Astrocyte (in vitro differentiated cells and primary cell): ENCODE measurements around the gene PLXDC2. TPM values are rescaled to one million over a fixed set of nuclear protein-coding genes. Genes with fewer than 3 reads are reported as not detected.

Experiments
- DNase-seq: peaks from one replicate; pipeline ENCODE4 v3.0.0-alpha.2; 2010; ENCODE audit warnings: low read depth
- FAIRE-seq: peaks from 2 replicates; lab custom pipeline; 2011; peaks lifted over from hg19 to GRCh38; lab: Jason Lieb, UNC
- H2AFZ ChIP-seq: 2 replicates; pipeline ENCODE4 v1.6.0; 2012; ENCODE audit warnings: low read depth, low read length, inconsistent platforms
- H3K27ac ChIP-seq: 2 replicates; pipeline ENCODE4 v1.5.1; 2011; ENCODE audit warnings: low read depth, low read length, inconsistent platforms
- H3K27me3 ChIP-seq: 2 replicates; pipeline ENCODE4 v1.6.0; 2011; ENCODE audit warnings: low read length, inconsistent platforms; ENCODE audit not compliant: insufficient read depth
- H3K36me3 ChIP-seq: 2 replicates; pipeline ENCODE4 v1.5.1; 2011; ENCODE audit warnings: low read length, inconsistent platforms; ENCODE audit not compliant: insufficient read depth
- H3K4me1 ChIP-seq: 2 replicates; pipeline ENCODE4 v1.5.1; 2011; ENCODE audit warnings: low read length, inconsistent platforms; ENCODE audit not compliant: insufficient read depth
- H3K4me2 ChIP-seq: 2 replicates; pipeline ENCODE4 v1.6.0; 2012; ENCODE audit warnings: low read length, inconsistent platforms
- H3K4me3 ChIP-seq: 2 replicates; pipeline ENCODE4 v1.5.1; 2011; ENCODE audit warnings: low read depth, mild to moderate bottlenecking, low read length, inconsistent platforms; ENCODE audit not compliant: insufficient read depth
- H3K79me2 ChIP-seq: 2 replicates; pipeline ENCODE4 v1.6.0; 2012; ENCODE audit warnings: mild to moderate bottlenecking, low read length, inconsistent platforms; ENCODE audit not compliant: insufficient read depth
- H3K9ac ChIP-seq: 2 replicates; pipeline ENCODE4 v1.6.0; 2012; ENCODE audit warnings: mild to moderate bottlenecking, low read length, inconsistent platforms
- H3K9me3 ChIP-seq: 2 replicates; pipeline ENCODE4 v1.5.1; 2012; ENCODE audit warnings: low read depth, mild to moderate bottlenecking, low read length, inconsistent platforms; ENCODE audit not compliant: insufficient read depth
- H4K20me1 ChIP-seq: 2 replicates; pipeline ENCODE4 v1.6.0; 2012; ENCODE audit warnings: low read length, inconsistent platforms; ENCODE audit not compliant: insufficient read depth
- H3K27ac Mint-ChIP-seq: one replicate; pipeline ENCODE4 v1.8.0; 2021; ENCODE audit warnings: mild to moderate bottlenecking, mixed read lengths; ENCODE audit not compliant: unreplicated experiment
- H3K27me3 Mint-ChIP-seq: one replicate; pipeline ENCODE4 v1.8.0; 2021; ENCODE audit warnings: low read depth, mixed read lengths; ENCODE audit not compliant: unreplicated experiment
- H3K36me3 Mint-ChIP-seq: one replicate; pipeline ENCODE4 v1.8.0; 2021; ENCODE audit warnings: low read depth, mixed read lengths; ENCODE audit not compliant: unreplicated experiment
- H3K4me1 Mint-ChIP-seq: one replicate; pipeline ENCODE4 v1.8.0; 2021; ENCODE audit warnings: low read depth, mixed read lengths; ENCODE audit not compliant: unreplicated experiment
- H3K4me3 Mint-ChIP-seq: one replicate; pipeline ENCODE4 v1.8.0; 2021; ENCODE audit warnings: mild to moderate bottlenecking, moderate library complexity, mixed read lengths; ENCODE audit not compliant: unreplicated experiment
- H3K9me3 Mint-ChIP-seq: one replicate; pipeline ENCODE4 v1.8.0; 2021; ENCODE audit warnings: mild to moderate bottlenecking, mixed read lengths; ENCODE audit not compliant: unreplicated experiment
- EZH2 ChIP-seq: IDR thresholded peaks from 2 replicates; pipeline ENCODE4 v1.6.1; 2012; ENCODE audit warnings: mild to moderate bottlenecking, low read length, inconsistent platforms; ENCODE audit not compliant: insufficient read depth
- total RNA-seq: library from RNA; stranded (reverse); gene quantifications from 2 replicates; pipeline ENCODE4 v1.2.1, GENCODE V29; 2021
- TF ChIP-seq, protein P1 (sequence below): IDR thresholded peaks from 2 replicates; pipeline ENCODE4 v1.5.1; 2011; ENCODE audit warnings: low read depth, mild to moderate bottlenecking, inconsistent platforms, low read length, moderate library complexity; ENCODE audit not compliant: insufficient read depth

The PLXDC2 gene
- total RNA-seq, 1 donor from 2014 or later = 36.1 TPM

DNA sequence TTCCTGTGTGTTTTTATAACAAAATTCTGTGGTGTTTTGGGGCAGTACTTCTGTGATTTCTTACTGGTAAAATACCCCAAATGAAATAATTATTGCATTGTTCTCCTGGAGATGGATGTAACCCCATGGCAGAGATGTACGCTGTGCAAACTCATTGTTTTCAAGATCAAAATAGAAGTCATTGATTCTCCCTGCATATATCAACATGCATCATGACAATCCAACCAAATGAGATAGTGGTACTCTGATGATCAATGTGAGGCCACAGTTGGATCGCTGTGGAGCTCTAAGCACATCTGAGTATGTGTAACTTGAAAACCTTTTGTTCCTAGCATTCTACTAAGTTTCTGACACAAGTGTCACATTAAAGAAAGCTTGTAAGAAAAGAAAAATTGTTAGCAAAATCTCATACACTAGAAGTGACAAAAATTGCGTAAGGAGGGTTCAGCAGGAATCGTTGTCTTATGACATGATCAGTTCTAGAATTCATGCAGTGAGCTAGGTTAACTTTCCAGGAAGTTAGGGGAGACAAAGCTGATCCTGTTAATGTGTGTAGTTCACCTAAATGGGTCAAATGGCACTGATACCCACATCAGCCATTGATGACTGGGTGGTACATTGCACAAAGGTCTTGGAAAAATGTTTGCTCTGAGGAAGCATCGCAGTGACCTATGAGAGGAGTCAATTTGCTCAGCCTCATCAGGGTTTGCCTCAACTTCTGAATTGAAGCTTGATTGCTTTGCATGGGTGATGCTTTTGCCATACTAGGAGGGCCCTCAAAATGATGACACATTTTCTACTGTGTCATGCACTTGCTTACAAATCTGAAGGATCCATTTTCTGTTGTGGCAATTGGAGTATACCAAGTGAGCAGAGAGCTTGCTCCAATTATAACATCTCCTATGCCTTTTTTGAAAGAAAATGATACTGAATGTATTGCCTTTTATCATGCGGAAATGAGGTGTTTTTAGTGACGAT lies 145.1 kb downstream of the PLXDC2 start:
- no peaks in the 10 kb centered on the region for H3K4me1 ChIP-seq
- no peaks in the 10 kb centered on the region for H3K27me3 ChIP-seq
- no peak overlapping the region for H3K9ac ChIP-seq
- H2AFZ ChIP-seq = no peak overlapping the region
- H3K27ac ChIP-seq = no peak overlapping the region
- DNase-seq (no peak), FAIRE-seq (no peak)
- Mint-ChIP-seq H3K27me3 (no peaks in the 10 kb centered on the region), H3K4me3 (no peak overlapping the region), H3K36me3 (no peaks in the 10 kb centered on the region), H3K4me1 (peaks cover 3% of the 10 kb centered on the region), H3K9me3 (no peaks in the 10 kb centered on the region), H3K27ac (no peak overlapping the region)
- H3K4me2 ChIP-seq = no peak overlapping the region
- no peaks in the 10 kb centered on the region for H4K20me1 ChIP-seq
- TF ChIP-seq, protein P1, sequence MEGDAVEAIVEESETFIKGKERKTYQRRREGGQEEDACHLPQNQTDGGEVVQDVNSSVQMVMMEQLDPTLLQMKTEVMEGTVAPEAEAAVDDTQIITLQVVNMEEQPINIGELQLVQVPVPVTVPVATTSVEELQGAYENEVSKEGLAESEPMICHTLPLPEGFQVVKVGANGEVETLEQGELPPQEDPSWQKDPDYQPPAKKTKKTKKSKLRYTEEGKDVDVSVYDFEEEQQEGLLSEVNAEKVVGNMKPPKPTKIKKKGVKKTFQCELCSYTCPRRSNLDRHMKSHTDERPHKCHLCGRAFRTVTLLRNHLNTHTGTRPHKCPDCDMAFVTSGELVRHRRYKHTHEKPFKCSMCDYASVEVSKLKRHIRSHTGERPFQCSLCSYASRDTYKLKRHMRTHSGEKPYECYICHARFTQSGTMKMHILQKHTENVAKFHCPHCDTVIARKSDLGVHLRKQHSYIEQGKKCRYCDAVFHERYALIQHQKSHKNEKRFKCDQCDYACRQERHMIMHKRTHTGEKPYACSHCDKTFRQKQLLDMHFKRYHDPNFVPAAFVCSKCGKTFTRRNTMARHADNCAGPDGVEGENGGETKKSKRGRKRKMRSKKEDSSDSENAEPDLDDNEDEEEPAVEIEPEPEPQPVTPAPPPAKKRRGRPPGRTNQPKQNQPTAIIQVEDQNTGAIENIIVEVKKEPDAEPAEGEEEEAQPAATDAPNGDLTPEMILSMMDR = no peak
- no peak for TF ChIP-seq EZH2
- H3K79me2 ChIP-seq = no peaks in the 10 kb centered on the region
- H3K4me3 ChIP-seq = no peak overlapping the region
- no peaks in the 10 kb centered on the region for H3K9me3 ChIP-seq
- H3K36me3 ChIP-seq = no peaks in the 10 kb centered on the region

DNA sequence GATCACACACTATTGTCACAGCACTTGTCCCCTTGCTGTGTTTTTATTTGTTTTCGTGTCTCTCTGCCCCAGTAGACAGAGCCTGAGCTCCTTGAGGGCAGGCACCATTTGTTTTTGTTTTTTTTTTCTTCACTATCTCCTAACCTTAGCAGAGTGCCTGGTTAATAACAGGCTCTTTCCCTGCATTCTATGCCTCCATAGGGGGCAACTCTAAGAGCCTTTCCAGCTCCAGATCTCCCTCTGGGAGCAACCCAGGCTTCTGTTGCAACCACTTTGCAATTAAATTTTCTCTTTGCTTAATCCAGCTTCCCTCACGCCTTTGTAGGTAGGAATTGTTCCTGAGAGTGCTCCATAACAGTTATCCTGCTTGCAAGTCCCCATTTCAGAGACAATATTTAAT lies 148.4 kb downstream of the PLXDC2 start:
- Histone ChIP-seq H3K36me3 (no peaks in the 10 kb centered on the region), H3K27me3 (no peaks in the 10 kb centered on the region), H3K4me2 (no peak overlapping the region), H3K9me3 (no peaks in the 10 kb centered on the region), H3K27ac (no peak overlapping the region), H3K9ac (no peak overlapping the region), H2AFZ (no peak overlapping the region), H3K79me2 (no peaks in the 10 kb centered on the region), H3K4me3 (no peak overlapping the region), H3K4me1 (no peaks in the 10 kb centered on the region), H4K20me1 (no peaks in the 10 kb centered on the region)
- FAIRE-seq (no peak), DNase-seq (no peak)
- H3K4me1 Mint-ChIP-seq = peaks cover 13% of the 10 kb centered on the region
- H3K27ac Mint-ChIP-seq = no peak overlapping the region
- no peaks in the 10 kb centered on the region for H3K27me3 Mint-ChIP-seq
- H3K4me3 Mint-ChIP-seq = no peak overlapping the region
- no peaks in the 10 kb centered on the region for H3K9me3 Mint-ChIP-seq
- TF ChIP-seq, protein P1 = no peak
- no peak for TF ChIP-seq EZH2
- H3K36me3 Mint-ChIP-seq = no peaks in the 10 kb centered on the region

DNA sequence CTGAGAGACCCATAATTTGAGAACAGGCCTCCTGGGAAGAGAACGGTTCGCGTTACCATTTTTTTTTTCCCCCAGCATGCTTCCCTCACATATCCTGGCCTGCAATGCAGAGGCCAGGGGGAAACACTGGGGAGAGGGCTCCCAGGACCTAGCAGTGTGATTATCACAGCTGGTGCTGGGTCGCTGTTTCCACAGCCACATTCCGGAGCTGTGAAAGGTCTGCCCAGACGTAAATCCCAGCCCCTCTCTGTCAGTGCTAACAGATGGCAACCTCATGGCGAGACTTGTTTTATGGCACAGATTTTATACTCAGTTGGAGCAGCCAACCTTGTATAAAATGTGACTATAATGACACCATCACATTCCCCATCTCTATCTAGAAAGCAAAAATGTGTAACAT lies 150.5 kb downstream of the PLXDC2 start:
- Mint-ChIP-seq H3K9me3 (no peaks in the 10 kb centered on the region), H3K4me1 (peaks cover 13% of the 10 kb centered on the region), H3K4me3 (no peak overlapping the region), H3K36me3 (no peaks in the 10 kb centered on the region), H3K27me3 (no peaks in the 10 kb centered on the region), H3K27ac (peak overlapping the region; percentile 26)
- no peak overlapping the region for H2AFZ ChIP-seq
- no peaks in the 10 kb centered on the region for H3K36me3 ChIP-seq
- no peak for TF ChIP-seq EZH2
- TF ChIP-seq, protein P1 = no peak
- H3K9me3 ChIP-seq = no peaks in the 10 kb centered on the region
- H3K79me2 ChIP-seq = no peaks in the 10 kb centered on the region
- no peak overlapping the region for H3K4me3 ChIP-seq
- DNase-seq = peak; percentile 18
- no peaks in the 10 kb centered on the region for H4K20me1 ChIP-seq
- no peak overlapping the region for H3K4me2 ChIP-seq
- H3K27ac ChIP-seq = no peak overlapping the region
- FAIRE-seq = no peak
- no peak overlapping the region for H3K9ac ChIP-seq
- H3K27me3 ChIP-seq = no peaks in the 10 kb centered on the region
- no peaks in the 10 kb centered on the region for H3K4me1 ChIP-seq
